ENCODE data around the gene POTEJ. TPM values are rescaled to one million over a fixed set of nuclear protein-coding genes. Genes with fewer than 3 reads are reported as not detected.

Gene POTEJ
- total RNA-seq, 1 donor from 2014 or later = not detected

Other genes starting within 250 kb of the POTEJ start
- gene POTEI, start 102.1 kb upstream of the POTEJ start, total RNA-seq = not detected
- gene CFC1B, start 90.2 kb upstream of the POTEJ start, total RNA-seq = not detected
- gene CFC1, start 11.9 kb upstream of the POTEJ start, total RNA-seq = not detected
- gene GPR148, start 117.6 kb downstream of the POTEJ start, total RNA-seq = not detected
- not detected for gene AMER3, start 144.1 kb downstream of the POTEJ start, total RNA-seq
- gene ARHGEF4, start 225.5 kb downstream of the POTEJ start, total RNA-seq = 3.8 TPM

Measured in left ventricle myocardium superior (tissue), 1 donor.